Right forelimb (tissue), 1 donor: ENCODE results near the gene IGSF9.
A peak's percentile ranks its signal among the peaks of the same experiment; 100 is the strongest.
"Not testable (repeated sequence)": the region's sequence is repeated elsewhere in the genome, so short reads cannot be mapped to it uniquely, and the experiment has no call there.

ENCODE experiments used
- DNase-seq: peaks from one replicate; pipeline ENCODE4 v3.0.0-alpha.2; 2018

The IGSF9 gene

DNA sequence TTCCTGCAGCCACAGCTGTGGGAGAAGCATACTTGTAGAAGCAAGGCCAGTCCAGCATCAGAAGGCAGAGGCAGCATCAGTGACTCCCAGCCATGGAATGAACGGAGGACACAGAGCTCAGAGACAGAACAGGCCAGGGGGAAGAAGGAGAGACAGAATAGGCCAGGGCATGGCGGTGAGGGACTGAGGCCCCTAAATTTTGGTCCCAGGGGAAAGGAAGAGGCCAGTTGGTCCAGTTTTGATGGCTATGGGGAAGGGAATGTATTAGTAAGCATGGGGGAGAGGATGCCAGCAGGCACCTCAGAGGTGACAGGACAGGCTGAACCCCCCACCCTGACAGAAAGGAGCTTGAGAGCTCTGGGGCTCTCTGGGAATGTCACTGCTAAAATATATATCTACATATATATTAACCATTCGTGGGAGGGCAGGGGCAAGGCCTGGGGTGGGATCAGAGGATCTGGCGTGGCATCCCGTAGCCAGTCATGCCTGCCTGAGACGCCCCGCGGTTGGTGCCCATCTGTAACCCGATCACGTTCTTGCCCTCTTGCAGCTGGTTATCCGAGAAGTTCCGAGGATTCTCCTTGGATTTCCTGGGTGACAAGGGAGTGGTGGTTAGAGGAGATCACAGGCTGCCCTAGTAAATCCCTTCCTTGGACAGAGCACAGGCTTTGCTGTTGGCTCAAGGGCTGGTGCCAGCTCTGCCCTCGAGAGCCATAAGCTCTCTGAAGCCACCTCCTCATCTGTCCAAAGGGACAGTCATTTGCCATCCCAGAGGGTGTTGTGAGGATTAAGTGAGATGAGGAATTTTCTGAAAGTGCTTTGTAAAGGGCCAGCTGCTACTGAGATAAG, 26.8 kb downstream of the IGSF9 start:
- no peak for DNase-seq

DNA sequence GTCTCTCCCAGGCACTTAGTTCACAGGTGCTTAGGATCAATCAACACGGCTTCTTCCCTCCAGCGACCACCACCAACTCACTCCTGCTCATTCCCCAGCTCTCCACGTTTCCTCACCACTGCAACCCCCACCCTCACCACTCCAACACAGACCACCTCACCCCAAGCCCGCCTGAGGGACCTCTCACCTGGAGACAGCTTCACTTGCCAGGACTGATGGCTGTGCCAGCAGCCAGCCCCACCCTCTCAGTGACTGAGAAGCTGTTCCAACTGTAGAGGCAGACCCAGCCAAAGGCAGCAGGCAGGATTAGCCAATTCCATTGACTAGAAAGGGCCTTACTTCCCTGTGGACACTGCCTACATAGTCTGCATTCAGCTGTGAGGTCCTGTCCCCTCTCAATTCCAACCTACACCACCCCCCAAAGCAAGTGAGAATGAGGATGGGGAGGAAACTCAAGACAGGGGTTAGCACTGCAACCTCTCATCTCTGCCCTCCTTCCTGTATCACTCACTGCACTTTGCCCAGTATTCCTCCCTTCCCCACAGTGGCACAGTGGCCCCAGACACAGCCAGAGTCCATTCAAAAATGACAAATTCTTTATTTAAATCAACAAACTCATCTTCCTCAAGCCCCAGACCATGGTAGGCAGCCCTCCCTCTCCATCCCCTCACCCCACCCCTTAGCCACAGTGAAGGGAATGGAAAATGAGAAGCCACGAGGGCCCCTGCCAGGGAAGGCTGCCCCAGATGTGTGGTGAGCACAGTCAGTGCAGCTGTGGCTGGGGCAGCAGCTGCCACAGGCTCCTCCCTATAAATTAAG, 27.7 kb downstream of the IGSF9 start:
- DNase-seq = peak; percentile 66

DNA sequence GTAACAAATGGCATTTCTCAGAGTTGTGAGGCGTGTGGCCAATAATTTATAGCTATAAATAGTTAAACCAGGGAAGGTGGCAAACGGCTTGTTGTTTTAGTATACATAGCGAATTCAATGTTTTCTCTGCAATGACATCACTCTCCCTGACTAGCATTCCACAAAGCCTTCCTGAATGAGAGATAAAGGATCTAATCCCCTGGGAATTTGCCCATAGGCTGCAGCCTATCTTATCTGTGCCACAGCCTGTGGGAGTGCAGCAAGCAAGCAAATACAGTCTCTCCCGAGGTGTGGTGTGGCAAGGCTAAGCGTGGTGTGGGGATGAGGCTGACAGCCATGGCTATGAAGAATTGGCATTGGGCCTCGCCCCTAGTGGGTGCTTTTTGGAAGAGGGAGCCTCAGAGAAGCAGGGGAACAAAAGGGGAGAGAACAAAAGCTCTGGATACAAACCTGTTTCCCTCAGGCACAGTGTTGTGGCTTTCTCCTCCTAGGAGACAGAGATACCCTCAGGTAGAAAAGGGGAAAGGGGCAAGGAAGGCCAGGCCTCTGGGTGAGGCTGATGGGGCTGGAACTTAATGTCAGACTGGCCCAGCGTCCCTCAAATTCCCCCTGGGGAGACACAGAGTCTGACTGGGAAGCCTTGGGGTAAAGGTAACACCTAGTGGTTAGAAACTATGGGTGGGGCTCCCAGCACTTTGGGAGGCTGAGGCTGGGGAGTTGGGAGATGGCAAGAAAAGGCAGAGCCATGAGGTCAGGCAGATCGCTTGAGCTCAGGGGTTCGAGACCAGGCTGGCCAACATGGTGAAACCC, 29.0 kb downstream of the IGSF9 start:
- no peak for DNase-seq

DNA sequence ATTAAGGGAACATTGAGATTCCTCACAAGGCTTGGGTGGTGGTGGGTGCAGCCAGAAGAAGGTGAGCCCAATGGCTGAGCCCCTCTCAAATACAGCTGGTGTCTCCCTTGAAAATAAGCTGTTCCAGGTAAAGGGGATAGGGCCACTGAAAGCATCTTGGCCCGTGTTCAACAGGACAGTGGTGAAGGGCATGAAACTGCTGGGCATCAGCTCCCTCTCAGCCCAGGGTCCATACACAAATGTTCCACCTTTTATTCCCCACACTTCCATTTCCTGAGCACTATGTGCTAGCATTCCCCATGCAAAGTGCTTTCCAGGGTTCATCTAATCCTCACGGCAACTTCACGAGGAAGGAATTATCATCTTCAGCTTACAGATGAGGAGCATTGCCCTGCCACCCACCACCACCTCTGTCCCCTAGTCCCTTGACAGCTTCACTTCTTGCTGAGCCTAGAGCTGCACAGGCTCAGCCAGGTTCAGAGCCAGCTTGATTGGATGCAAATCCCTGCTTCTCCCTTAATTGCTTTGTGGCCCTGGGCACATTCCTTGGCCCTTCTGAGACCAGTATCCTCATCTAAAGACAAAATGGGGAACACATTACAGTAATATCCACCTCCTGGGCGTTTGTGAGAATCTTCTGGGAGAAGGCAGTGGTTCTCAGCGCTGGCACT, 29.7 kb downstream of the IGSF9 start:
- DNase-seq = no peak

DNA sequence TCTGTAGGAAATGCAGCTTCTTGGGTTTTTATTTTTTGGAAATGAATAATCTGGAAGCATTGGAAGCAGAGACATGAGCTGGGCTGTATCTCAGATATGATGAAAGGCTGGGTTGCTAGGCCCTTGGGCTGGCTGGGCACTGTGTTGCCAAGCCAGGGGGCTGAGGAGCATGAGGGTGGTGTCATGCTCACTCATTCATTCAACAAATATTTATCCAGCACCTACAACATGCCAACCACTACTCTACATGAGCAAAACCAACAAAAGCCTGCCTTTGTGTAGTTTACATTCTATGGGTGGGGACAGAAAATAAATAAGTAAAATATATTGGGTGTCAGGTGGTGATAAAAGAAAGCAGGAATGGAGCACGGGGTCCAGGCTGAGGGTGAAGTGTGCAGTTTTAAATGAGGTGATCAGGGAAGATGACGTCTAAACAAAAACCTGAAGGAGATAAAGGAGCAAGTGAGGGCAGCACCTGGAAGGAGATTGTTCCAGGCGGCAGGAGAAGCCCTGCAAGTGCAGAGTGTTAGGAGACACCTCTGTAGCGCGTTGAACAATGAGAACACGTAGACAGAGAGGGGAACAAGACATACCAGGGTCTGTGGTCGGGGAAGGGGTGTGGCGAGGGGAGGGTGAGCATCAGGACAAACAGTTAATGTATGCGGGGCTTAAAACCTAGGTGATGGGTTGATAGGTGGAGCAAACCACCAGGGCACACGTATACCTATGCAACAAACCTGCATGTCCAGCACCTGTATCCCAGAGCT, 31.0 kb downstream of the IGSF9 start:
- DNase-seq = no peak

DNA sequence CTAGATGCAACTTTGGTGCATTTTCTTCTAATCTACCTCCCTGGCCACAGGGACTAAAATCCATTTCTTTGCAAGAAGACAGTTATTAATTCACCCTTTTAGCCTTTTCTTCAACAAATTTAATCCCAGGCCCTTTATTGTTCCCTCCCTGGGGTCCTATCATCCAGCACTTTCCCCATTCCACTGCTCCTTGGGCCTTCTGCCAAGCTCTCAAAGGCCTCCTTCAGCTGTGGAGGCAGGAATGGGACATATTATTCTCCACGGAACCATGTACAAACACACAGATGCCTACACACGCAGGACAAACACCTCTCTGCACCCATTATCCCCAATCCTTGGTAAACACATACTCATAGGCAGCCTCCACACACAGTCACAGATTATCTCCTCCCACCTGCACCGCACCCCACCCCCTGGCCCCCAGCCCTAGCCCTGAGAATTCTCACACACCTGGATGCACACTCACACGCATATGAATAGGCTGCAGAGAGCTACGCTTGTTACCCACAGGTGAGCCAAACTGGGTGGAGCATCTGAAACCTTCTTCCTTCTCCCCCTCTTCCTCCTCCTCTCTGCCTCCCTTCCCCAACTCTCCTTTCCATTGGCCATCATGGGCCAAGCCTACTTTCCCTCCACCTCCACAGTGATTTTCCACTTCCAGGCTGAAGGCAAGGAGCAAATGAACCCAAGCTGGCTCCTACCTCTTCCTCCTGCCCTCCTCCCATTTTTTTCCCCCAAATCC, 31.8 kb downstream of the IGSF9 start:
- no peak for DNase-seq

DNA sequence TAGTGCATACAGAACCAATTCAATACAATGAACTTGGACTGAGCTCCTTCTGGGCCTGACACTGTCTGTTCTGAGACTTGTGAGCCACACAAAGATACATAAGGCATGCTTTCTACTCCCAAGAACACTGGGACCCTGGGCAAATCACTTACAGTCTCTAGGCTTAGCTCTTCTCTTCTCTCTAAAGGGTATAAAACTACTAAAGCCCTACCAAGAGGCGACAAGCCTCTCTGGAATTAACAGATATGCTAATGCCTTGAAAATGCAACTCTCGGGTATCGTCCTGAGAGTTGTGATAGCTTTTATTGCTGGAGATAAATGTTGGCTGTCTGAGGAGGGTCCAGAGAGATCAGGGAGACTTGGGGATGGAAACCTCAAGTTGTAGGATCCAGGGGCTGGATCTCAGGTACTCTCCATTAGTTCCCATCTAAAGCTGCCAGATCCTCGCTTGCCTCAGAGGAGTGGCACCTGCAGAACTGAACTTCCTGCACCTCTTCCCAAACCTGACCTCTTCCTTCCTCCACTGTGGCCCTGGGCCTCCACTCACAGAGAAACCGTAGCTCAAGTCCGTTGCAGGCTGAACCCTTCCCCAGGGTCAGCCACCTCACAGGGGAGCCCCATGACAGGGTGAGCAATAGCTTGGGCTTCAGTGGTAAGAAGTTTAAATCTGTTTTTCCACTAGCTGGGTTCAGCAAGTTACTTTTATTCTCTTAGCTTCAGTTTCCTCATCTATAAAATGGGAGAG, 33.9 kb downstream of the IGSF9 start:
- DNase-seq = no peak

DNA sequence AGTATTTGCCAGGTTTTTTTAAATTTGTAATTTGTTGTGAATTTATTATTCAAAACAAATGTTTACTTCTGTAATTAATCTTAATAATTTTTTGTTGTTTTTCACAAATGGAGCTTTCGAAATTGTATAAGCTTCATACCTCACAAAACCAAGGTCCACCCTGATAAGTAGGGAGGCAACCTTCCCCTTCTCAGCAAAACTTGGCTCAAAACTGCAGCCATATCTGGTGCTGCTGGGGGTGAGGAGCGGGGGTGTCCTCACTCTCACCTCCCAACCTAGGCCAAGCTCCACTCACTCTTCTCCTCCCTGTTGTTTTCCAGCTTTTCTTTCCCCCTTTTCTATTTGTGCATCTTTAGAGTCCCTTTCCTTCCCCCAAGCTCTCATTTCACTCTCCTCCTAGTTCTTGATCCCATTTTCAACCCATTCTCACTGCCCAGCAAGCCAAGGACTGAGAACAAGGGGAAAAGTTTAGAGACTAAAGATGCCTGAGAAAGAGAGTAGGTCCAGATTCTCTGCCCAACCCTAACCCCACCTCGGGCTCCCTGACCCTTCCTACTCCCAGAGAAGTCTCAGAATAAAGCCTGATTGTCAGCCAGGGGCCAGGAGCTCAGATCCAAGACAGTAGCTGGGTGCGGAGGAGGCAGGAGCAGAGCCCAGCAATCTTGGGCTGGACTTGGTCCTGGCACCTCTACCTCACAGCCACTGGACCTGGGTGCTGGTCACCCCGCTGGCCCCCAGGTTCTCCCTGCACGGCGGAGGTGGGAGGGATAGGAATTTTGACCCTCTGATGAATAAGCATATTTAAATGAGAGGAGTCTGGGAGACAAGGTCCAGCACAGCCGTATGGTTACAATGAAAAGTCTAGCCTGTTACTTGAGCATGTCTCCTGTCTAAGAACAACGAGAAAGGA, 37.1 kb downstream of the IGSF9 start:
- no peak for DNase-seq

DNA sequence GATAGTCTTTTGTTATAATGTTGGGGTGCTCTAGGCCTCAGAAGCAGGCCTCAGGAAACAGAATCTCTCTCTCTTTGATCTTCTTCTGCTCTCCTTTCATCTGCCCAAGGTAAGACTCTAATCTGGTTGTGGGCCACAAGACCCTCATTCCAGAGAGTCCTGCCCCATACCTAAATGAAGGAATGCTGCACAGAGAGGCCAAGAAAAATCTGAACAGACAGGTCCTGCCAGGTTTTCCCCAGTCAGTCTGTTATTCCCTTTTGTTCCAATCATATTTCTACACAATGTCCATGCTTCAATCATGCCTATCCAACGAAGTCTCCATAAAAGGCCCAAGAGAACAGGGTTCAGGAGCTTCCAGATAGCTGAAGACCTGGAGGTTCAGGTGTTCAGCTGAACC, 38.5 kb downstream of the IGSF9 start:
- no peak for DNase-seq

DNA sequence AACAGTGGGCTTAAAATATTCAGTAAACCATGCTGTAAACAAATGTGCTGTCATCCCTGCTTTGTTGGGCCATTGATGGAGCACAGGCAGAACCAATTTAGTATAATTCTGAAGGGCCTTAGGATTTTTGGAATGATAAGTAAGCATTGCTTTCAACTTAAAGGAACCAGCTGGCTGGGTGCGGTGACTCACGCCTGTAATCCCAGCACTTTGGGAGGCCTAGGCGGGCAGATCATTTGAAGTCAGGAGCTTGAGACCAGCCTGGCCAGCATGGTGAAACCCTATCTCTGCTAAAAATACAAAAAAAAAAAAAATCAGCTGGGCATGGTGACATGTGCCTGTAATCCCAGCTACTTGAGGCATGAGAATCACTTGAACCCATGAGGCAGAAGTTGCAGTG, 41.4 kb downstream of the IGSF9 start:
- DNase-seq = not testable (repeated sequence)

DNA sequence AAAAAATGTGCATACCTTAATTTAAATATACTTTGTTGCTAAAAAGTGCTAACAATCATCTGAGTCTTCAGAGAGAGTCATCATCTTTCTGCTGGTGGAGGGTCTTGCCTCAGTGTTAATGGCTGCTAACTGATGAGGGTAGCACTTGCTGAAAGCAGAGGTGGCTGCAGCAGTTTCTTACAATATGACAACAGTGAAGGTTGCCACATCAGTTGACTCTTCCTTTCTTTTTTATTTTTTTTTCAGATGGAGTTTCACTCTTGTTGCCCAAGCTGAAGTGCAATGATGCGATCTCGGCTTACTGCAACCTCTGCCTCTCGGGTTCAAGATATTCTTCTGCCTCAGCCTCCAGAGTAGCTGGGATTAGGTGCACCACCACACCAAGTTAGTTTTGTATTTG, 42.9 kb downstream of the IGSF9 start:
- DNase-seq = no peak

DNA sequence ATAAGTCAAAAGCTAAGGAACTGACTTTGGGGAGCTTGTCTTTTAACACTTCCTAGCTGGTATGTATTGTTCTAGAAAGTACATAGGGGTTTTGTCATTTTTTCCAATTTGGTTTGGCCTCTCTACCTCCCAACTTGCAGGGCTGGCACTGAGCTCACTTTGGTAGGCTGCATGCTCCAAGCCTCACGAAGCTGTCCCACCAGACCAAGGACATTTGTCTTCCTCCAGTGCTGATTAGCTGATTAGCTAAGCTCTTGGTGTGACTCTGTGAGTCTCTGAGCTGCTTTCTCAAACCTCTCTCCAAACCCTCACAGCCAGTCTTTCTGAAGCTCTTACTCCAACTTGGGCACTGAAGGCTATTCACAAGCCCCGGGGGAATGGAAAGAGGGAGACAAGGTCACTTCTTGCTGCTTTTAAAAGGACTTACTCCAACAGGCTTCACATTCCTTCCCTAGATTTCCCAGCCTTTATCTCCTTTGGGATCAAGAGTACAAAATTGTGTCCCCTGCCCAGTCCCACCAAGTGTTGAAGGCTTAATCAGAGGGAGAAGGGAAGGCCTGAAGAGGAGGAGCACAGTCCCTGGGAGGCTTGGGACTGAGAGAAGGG, 44.6 kb downstream of the IGSF9 start:
- DNase-seq = no peak

DNA sequence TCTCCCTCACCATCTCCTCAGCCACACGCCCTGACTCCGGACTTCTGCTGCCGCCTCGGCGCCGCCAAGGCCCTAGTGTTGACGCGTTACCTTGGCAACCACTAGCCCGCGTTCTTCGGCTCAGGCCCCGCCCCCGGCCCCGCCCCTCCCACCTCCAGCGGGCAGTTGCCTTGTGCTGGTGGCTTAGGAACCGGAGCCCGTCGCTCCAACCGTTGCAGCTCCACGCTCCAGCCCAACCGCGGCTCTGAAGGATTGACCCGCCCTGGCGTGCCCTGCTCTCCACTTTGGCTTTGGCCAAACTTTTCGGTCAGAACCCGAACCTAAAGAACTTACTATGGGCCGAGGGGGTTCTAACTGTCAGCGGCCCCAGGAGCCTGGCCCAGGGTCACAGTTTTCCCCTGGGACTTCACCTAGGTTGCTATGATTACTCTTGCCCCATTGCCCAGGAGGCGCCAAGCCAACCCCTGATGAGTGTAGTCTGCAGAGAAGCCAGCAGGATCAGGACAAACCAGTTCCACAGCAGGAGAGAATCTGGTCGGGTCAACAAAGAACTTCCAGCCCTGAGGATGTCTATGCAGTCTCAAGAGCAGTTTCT, 45.2 kb downstream of the IGSF9 start, which contains the start of gene CFAP45:
TSS of gene CFAP45 (minus strand) at position 80 of the 595 bp plus-strand sequence. CDS start at position 13, 67 bp downstream.
- peak; percentile 75 for DNase-seq

DNA sequence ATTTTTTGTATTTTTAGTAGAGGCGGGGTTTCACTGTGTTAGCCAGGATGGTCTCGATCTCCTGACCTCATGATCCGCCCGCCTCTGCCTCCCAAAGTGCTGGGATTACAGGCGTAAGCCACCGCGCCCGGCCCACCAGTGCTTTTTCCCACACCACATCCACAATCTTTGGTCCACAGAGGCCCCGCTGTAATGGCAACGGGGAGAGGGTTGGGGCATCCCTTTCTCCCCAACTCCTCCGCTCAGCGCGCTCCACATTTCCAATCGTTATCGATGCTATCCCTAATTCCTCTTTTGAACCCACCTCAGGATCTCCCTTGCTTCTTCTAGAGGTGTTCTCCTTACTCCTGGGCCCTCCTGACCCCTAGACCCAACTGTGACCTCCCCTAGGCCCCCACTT, 45.8 kb downstream of the IGSF9 start:
- not testable (repeated sequence) for DNase-seq

DNA sequence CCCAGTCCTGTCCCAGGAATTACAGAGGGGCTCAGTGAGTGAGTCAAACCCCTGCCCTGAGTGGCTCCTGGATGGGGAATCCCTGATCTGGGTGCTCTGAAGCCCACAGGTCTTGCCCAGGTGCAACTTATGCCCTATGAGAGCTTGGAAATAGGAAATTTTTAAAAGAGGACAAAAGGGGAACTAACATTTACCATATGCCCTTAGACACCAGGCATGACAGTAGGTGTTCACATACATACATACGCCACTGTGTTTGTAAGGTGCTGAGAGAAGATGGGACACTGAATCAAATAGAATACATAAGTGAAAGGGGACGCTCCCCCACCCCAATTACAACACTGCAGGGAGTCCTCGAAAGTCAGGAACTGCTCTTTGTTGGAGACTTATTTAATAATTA, 46.9 kb downstream of the IGSF9 start:
- DNase-seq = no peak

DNA sequence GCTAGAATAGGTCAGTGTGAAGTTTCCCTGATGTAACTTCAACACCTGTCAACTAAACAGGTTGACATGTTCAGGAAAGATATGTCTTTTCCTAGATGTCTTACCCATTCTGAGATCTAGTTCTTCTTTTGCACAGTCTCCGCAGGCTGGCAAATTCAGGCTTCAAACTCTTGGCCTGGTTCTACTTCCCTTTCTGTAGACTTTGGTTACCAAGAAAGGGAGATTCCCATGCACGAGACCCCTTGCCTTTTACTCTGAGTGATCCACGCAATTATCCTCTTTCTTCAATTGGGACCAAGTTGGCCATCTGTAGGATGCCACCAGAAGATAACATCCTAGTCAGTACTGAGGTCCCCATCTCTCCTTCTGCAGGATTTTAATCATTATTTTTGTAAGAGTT, 47.5 kb downstream of the IGSF9 start:
- no peak for DNase-seq

DNA sequence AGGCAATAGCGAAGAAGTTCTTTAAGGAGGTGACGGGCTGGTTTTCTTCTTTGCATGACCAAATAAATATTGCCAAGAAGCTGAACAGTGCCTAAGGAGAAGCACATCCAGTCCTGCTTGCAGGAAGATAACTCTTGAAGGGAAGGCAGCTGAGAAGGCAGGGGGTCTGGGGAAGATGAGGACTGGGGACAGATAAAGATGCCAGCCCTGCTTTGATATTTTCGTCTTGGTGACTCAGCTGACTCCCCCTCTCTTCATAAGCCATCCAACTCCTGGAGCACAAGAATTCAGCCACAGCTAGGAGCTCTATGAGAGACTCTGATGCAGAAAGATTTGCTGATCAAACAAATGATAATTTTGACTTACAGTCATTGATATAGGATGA, 48.9 kb downstream of the IGSF9 start:
- DNase-seq = no peak

DNA sequence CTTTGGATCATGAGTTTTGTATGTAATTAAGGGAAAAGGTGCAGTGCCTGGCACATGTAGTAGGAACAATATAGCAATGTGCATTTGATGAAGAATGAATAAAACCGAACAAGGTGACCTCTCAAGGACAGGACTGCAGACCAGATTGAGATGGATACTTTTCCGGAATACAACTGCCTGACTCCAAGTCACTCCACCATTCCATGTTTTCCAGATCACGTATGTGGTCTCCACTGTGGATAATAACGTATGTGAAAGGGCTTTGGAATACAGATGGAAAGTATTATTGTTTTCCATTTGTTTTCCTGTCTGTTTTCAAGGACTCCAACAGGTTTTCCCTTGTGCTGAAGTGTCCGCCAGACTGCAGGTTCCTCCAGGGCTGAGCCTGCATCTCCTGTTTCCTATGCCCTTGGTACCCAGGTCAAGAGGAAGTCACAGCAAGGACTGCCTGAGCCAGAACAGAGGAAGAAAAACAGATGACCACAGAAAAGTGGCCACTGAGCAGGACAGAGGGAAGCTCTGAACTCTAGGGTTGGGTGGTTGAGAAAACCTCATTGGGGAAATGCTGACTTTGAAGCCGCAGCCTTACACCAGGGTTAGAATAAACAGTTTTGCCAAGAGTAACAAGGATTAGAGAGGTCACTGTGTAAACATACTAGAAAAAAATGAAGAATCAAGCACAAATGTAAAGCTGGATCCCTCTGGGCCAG, 49.4 kb downstream of the IGSF9 start:
- no peak for DNase-seq
